NAMALWA (cell line): ENCODE measurements around the gene DSEL.

Experiments
- DNase-seq: peaks from one replicate; pipeline ENCODE4 v3.0.0-alpha.2; 2015; ENCODE audit warnings: low spot score

The DSEL gene

GRCh38 chr18:67500522-67501205, 15.9 kb downstream of the DSEL start:
- DNase-seq: no peak

- no peak for DNase-seq
Observed at GRCh38 chr18:67496469-67496868, 20.1 kb downstream of the DSEL start.

- DNase-seq: no peak
Observed at GRCh38 chr18:67486534-67486933, 30.0 kb downstream of the DSEL start.

GRCh38 chr18:67485655-67486054, 30.9 kb downstream of the DSEL start:
- DNase-seq: no peak

- DNase-seq: no peak
Observed at GRCh38 chr18:67484458-67484857, 32.1 kb downstream of the DSEL start.

GRCh38 chr18:67483952-67484351, 32.6 kb downstream of the DSEL start:
- no peak for DNase-seq

GRCh38 chr18:67483237-67483636, 33.3 kb downstream of the DSEL start:
- DNase-seq: no peak

GRCh38 chr18:67478249-67478648, 38.3 kb downstream of the DSEL start:
- DNase-seq: no peak

GRCh38 chr18:67477522-67477921, 39.0 kb downstream of the DSEL start:
- DNase-seq: no peak

- no peak for DNase-seq
Observed at GRCh38 chr18:67476585-67476984, 39.9 kb downstream of the DSEL start.

GRCh38 chr18:67475673-67476072, 40.8 kb downstream of the DSEL start:
- DNase-seq: no peak

GRCh38 chr18:67468038-67468437, 48.5 kb downstream of the DSEL start:
- peak; percentile 3 for DNase-seq

GRCh38 chr18:67467188-67467587, 49.3 kb downstream of the DSEL start:
- DNase-seq: no peak

GRCh38 chr18:67464499-67464898, 52.0 kb downstream of the DSEL start:
- no peak for DNase-seq

GRCh38 chr18:67463829-67464228, 52.7 kb downstream of the DSEL start:
- DNase-seq: peak; percentile 33

- DNase-seq: peak; percentile 18
Observed at GRCh38 chr18:67456711-67457110, 59.8 kb downstream of the DSEL start.
